ENCODE measurements around the gene CCDC154. TPM values are rescaled to one million over a fixed set of nuclear protein-coding genes. Genes with fewer than 3 reads are reported as not detected.
A peak's percentile ranks its signal among the peaks of the same experiment; 100 is the strongest.

The CCDC154 gene
- total and polyA plus RNA-seq, 10 of the 15 experiments (the other 5 are each of a cell fraction or from before 2014, with no cell fraction given), result 0.06 to 0.26 (median 0.25) TPM; not detected in 7

DNA sequence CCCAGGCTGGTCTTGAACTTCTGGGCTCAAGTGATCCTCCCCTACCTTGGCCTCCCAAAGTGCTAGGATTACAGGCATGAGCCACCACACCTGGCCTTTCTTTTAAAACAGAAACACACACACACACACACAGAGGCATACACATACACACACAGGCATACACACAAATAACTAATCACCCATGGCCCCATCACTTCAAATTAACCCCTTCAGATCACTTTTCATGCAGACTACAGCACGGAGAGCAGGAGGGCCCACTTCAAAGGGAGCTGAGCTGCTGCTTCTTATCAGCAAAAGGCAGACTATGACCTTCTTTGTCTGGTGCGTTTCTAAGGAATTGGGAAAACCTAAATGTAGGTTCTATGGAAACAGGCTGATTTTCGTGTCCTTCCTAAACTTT lies 28.6 kb upstream of the CCDC154 start:
- Histone ChIP-seq H2AFZ (ENCODE audit: control insufficient read depth, low read depth, low read length) (no peak overlapping the region), H3K4me1 (ENCODE audit: control insufficient read depth, insufficient read depth, low read length) (peaks cover 20% of the 10 kb centered on the region), H4K20me1 (ENCODE audit: control insufficient read depth, insufficient read depth) (no peaks in the 10 kb centered on the region), H3K79me2 (ENCODE audit: control insufficient read depth, insufficient read depth, low read length) (peaks cover 53% of the 10 kb centered on the region), H3K9me3 (replicated peaks; ENCODE audit: control insufficient read depth, insufficient read depth, low read length) (no peaks in the 10 kb centered on the region), H3K9ac (ENCODE audit: control insufficient read depth, insufficient read depth, low read length) (no peak overlapping the region), H3K4me2 (ENCODE audit: control insufficient read depth, insufficient read depth) (0 out of 2 replicates have a peak overlapping the region, but pooled peaks have one; percentile 96), H3K4me3 (no peak overlapping the region), H3K27me3 (replicated peaks in 1 of 2; ENCODE audit: control insufficient read depth in 2 of 2, insufficient read depth in 2 of 2, low read length in 1 of 2) (no peaks in the 10 kb centered on the region), H3K27ac (ENCODE audit: control insufficient read depth, insufficient read depth) (no peak overlapping the region), H3K36me3 (ENCODE audit: control insufficient read depth in 2 of 2, insufficient read depth in 2 of 2, low read length in 1 of 2) (no peaks in the 10 kb centered on the region)
- ChIA-PET SMC1A (ENCODE audit: uncharacterized antibody, unreplicated experiment) (no interaction called here), POLR2A (interaction anchor here (0.6 to 1.1 kb wide), 6 partner anchors 9 to 731 kb away, joined by 3 to 9 read pairs (median 4); no protein-coding TSS in a partner anchor), RAD21 (ENCODE audit: unreplicated experiment) (interaction anchor here (0.7 kb wide), 2 partner anchors 257 to 306 kb away, joined by 3 to 4 read pairs; no protein-coding TSS in a partner anchor), CTCF (no interaction called here)
- DNase-seq (ENCODE audit: low read depth, low spot score), result no peak
- FAIRE-seq, result no peak
- TF ChIP-seq BMI1 (IDR thresholded peaks at IDR 0.05; ENCODE audit: borderline replicate concordance), result no peak
- TF ChIP-seq FOXK2 (IDR thresholded peaks at IDR 0.05), result no peak
- no peak for TF ChIP-seq NBN (IDR thresholded peaks at IDR 0.05)
- TF ChIP-seq SREBF1 (IDR thresholded peaks at IDR 0.05; ENCODE audit: low read length), result no peak
- no peak for TF ChIP-seq HDAC2 (IDR thresholded peaks at IDR 0.05)
- TF ChIP-seq CHD4 (IDR thresholded peaks at IDR 0.05), result no peak
- TF ChIP-seq, protein P1, sequence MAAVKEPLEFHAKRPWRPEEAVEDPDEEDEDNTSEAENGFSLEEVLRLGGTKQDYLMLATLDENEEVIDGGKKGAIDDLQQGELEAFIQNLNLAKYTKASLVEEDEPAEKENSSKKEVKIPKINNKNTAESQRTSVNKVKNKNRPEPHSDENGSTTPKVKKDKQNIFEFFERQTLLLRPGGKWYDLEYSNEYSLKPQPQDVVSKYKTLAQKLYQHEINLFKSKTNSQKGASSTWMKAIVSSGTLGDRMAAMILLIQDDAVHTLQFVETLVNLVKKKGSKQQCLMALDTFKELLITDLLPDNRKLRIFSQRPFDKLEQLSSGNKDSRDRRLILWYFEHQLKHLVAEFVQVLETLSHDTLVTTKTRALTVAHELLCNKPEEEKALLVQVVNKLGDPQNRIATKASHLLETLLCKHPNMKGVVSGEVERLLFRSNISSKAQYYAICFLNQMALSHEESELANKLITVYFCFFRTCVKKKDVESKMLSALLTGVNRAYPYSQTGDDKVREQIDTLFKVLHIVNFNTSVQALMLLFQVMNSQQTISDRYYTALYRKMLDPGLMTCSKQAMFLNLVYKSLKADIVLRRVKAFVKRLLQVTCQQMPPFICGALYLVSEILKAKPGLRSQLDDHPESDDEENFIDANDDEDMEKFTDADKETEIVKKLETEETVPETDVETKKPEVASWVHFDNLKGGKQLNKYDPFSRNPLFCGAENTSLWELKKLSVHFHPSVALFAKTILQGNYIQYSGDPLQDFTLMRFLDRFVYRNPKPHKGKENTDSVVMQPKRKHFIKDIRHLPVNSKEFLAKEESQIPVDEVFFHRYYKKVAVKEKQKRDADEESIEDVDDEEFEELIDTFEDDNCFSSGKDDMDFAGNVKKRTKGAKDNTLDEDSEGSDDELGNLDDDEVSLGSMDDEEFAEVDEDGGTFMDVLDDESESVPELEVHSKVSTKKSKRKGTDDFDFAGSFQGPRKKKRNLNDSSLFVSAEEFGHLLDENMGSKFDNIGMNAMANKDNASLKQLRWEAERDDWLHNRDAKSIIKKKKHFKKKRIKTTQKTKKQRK (IDR thresholded peaks at IDR 0.05; ENCODE audit: low read depth, low read length), result no peak
- TF ChIP-seq KAT2A (conservative IDR thresholded peaks at IDR 0.05; ENCODE audit: control insufficient read depth, low read depth, low read length), result no peak
- TF ChIP-seq, protein P2, sequence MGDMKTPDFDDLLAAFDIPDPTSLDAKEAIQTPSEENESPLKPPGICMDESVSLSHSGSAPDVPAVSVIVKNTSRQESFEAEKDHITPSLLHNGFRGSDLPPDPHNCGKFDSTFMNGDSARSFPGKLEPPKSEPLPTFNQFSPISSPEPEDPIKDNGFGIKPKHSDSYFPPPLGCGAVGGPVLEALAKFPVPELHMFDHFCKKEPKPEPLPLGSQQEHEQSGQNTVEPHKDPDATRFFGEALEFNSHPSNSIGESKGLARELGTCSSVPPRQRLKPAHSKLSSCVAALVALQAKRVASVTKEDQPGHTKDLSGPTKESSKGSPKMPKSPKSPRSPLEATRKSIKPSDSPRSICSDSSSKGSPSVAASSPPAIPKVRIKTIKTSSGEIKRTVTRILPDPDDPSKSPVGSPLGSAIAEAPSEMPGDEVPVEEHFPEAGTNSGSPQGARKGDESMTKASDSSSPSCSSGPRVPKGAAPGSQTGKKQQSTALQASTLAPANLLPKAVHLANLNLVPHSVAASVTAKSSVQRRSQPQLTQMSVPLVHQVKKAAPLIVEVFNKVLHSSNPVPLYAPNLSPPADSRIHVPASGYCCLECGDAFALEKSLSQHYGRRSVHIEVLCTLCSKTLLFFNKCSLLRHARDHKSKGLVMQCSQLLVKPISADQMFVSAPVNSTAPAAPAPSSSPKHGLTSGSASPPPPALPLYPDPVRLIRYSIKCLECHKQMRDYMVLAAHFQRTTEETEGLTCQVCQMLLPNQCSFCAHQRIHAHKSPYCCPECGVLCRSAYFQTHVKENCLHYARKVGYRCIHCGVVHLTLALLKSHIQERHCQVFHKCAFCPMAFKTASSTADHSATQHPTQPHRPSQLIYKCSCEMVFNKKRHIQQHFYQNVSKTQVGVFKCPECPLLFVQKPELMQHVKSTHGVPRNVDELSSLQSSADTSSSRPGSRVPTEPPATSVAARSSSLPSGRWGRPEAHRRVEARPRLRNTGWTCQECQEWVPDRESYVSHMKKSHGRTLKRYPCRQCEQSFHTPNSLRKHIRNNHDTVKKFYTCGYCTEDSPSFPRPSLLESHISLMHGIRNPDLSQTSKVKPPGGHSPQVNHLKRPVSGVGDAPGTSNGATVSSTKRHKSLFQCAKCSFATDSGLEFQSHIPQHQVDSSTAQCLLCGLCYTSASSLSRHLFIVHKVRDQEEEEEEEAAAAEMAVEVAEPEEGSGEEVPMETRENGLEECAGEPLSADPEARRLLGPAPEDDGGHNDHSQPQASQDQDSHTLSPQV (IDR thresholded peaks at IDR 0.05), result no peak
- no peak for TF ChIP-seq SMAD5 (IDR thresholded peaks at IDR 0.05; ENCODE audit: low read depth)
- TF ChIP-seq TAF1 (IDR thresholded peaks at IDR 0.05; ENCODE audit: borderline replicate concordance, low read depth, low read length), result no peak
- TF ChIP-seq, protein P3, sequence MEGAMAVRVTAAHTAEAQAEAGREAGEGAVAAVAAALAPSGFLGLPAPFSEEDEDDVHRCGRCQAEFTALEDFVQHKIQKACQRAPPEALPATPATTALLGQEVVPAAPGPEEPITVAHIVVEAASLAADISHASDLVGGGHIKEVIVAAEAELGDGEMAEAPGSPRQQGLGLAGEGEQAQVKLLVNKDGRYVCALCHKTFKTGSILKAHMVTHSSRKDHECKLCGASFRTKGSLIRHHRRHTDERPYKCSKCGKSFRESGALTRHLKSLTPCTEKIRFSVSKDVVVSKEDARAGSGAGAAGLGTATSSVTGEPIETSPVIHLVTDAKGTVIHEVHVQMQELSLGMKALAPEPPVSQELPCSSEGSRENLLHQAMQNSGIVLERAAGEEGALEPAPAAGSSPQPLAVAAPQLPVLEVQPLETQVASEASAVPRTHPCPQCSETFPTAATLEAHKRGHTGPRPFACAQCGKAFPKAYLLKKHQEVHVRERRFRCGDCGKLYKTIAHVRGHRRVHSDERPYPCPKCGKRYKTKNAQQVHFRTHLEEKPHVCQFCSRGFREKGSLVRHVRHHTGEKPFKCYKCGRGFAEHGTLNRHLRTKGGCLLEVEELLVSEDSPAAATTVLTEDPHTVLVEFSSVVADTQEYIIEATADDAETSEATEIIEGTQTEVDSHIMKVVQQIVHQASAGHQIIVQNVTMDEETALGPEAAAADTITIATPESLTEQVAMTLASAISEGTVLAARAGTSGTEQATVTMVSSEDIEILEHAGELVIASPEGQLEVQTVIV (IDR thresholded peaks at IDR 0.05; ENCODE audit: borderline replicate concordance, partially characterized antibody), result no peak
- intact Hi-C loops (cut with micrococcal nuclease; ENCODE audit: unreplicated experiment), result loop anchor here (5.0 kb wide), 1 partner anchor 51 kb away; the partner anchor contains the start of gene UQCC4
- ATAC-seq, result no peak
- in situ Hi-C loops (cut with MboI), result no loop called here
- no TSS peak for BruUV-seq (replicated peaks)
- 65% methylated on average over 3 of the region's 3 CpGs for WGBS (ENCODE audit: insufficient coverage, insufficient replicate concordance, low lambda C conversion rate, missing lambda C conversion rate)

All from GM12878 (cell line).